Embryonic facial prominence (tissue), 1 donor: Measurements from ENCODE around the gene SGMS1.
A peak's percentile ranks its signal among the peaks of the same experiment; 100 is the strongest.
"Not testable (repeated sequence)": the region's sequence is repeated elsewhere in the genome, so short reads cannot be mapped to it uniquely, and the experiment has no call there.

Experiments used
- DNase-seq: peaks from one replicate; pipeline ENCODE4 v3.0.0-alpha.2; 2016; ENCODE audit errors: extremely low spot score

The SGMS1 gene

GRCh38 chr10:50426485-50426884, 197.3 kb downstream of the SGMS1 start:
- DNase-seq = no peak

GRCh38 chr10:50425215-50425614, 198.5 kb downstream of the SGMS1 start:
- DNase-seq = not testable (repeated sequence)

- no peak for DNase-seq
Observed at GRCh38 chr10:50423448-50423847, 200.3 kb downstream of the SGMS1 start.

GRCh38 chr10:50422259-50422658, 201.5 kb downstream of the SGMS1 start:
- DNase-seq = no peak

GRCh38 chr10:50421026-50421719, 202.6 kb downstream of the SGMS1 start:
- DNase-seq = no peak

GRCh38 chr10:50420196-50420595, 203.6 kb downstream of the SGMS1 start:
- DNase-seq = no peak

GRCh38 chr10:50419756-50420155, 204.0 kb downstream of the SGMS1 start:
- DNase-seq = no peak

GRCh38 chr10:50419091-50419490, 204.7 kb downstream of the SGMS1 start:
- no peak for DNase-seq

GRCh38 chr10:50417886-50418830, 205.6 kb downstream of the SGMS1 start:
- peak; percentile 38 for DNase-seq

- no peak for DNase-seq
Observed at GRCh38 chr10:50417486-50417885, 206.3 kb downstream of the SGMS1 start.

GRCh38 chr10:50416881-50417280, 206.9 kb downstream of the SGMS1 start:
- DNase-seq = no peak

- DNase-seq = no peak
Observed at GRCh38 chr10:50416181-50416824, 207.5 kb downstream of the SGMS1 start.

- no peak for DNase-seq
Observed at GRCh38 chr10:50415292-50415691, 208.5 kb downstream of the SGMS1 start.

GRCh38 chr10:50410066-50410811, 213.5 kb downstream of the SGMS1 start:
- DNase-seq = no peak

- no peak for DNase-seq
Observed at GRCh38 chr10:50407076-50407801, 216.5 kb downstream of the SGMS1 start.

GRCh38 chr10:50406457-50407070, 217.2 kb downstream of the SGMS1 start:
- no peak for DNase-seq

GRCh38 chr10:50405723-50406122, 218.0 kb downstream of the SGMS1 start:
- no peak for DNase-seq

GRCh38 chr10:50404021-50404773, 219.6 kb downstream of the SGMS1 start:
- no peak for DNase-seq

GRCh38 chr10:50403074-50403473, 220.7 kb downstream of the SGMS1 start:
- DNase-seq = no peak

- no peak for DNase-seq
Observed at GRCh38 chr10:50402466-50402865, 221.3 kb downstream of the SGMS1 start.
